GM19025 (cell line): Measurements from ENCODE around the gene GAL3ST2.
"Not testable (repeated sequence)": the region's sequence is repeated elsewhere in the genome, so short reads cannot be mapped to it uniquely, and the experiment has no call there.

Experiments
- ATAC-seq: cut with Tn5 transposase; IDR thresholded peaks from one replicate; pipeline ENCODE4 v1.9.1; 2021; ENCODE audit warnings: mild to moderate bottlenecking, low read depth, moderate library complexity; ENCODE audit not compliant: unreplicated experiment

The GAL3ST2 gene

GRCh38 chr2:241804326-241805229, 28.0 kb downstream of the GAL3ST2 start:
- no peak for ATAC-seq

GRCh38 chr2:241806217-241806616, 29.6 kb downstream of the GAL3ST2 start:
- ATAC-seq, result not testable (repeated sequence)

- ATAC-seq, result no peak
Measured at GRCh38 chr2:241808051-241808720, 31.6 kb downstream of the GAL3ST2 start.

GRCh38 chr2:241808721-241809382, 32.2 kb downstream of the GAL3ST2 start, which contains the start of gene NEU4:
TSS of gene NEU4 (plus strand) at chr2:241809193. CDS start at chr2:241814485, 5,292 bp downstream.
- no peak for ATAC-seq

- no peak for ATAC-seq
Measured at GRCh38 chr2:241809383-241810306, 33.0 kb downstream of the GAL3ST2 start.

GRCh38 chr2:241810307-241811200, 33.9 kb downstream of the GAL3ST2 start:
- ATAC-seq, result no peak

GRCh38 chr2:241811201-241811951, 34.8 kb downstream of the GAL3ST2 start:
- no peak for ATAC-seq

GRCh38 chr2:241811952-241812729, 35.5 kb downstream of the GAL3ST2 start:
- no peak for ATAC-seq

GRCh38 chr2:241812730-241813643, 36.4 kb downstream of the GAL3ST2 start:
- ATAC-seq, result no peak

- no peak for ATAC-seq
Measured at GRCh38 chr2:241813644-241814392, 37.2 kb downstream of the GAL3ST2 start.

- ATAC-seq, result no peak
Measured at GRCh38 chr2:241814393-241814642, 37.7 kb downstream of the GAL3ST2 start.

- no peak for ATAC-seq
Measured at GRCh38 chr2:241814643-241815476, 38.2 kb downstream of the GAL3ST2 start.

GRCh38 chr2:241815477-241816430, 39.1 kb downstream of the GAL3ST2 start:
- ATAC-seq, result no peak

GRCh38 chr2:241816431-241817121, 40.0 kb downstream of the GAL3ST2 start:
- ATAC-seq, result no peak
